ENCODE results near the gene PLEKHA3. TPM values are rescaled to one million over a fixed set of nuclear protein-coding genes. Genes with fewer than 3 reads are reported as not detected.

Gene PLEKHA3
- total RNA-seq, 1 experiment from 2014 or later, result 14.9 TPM

DNA sequence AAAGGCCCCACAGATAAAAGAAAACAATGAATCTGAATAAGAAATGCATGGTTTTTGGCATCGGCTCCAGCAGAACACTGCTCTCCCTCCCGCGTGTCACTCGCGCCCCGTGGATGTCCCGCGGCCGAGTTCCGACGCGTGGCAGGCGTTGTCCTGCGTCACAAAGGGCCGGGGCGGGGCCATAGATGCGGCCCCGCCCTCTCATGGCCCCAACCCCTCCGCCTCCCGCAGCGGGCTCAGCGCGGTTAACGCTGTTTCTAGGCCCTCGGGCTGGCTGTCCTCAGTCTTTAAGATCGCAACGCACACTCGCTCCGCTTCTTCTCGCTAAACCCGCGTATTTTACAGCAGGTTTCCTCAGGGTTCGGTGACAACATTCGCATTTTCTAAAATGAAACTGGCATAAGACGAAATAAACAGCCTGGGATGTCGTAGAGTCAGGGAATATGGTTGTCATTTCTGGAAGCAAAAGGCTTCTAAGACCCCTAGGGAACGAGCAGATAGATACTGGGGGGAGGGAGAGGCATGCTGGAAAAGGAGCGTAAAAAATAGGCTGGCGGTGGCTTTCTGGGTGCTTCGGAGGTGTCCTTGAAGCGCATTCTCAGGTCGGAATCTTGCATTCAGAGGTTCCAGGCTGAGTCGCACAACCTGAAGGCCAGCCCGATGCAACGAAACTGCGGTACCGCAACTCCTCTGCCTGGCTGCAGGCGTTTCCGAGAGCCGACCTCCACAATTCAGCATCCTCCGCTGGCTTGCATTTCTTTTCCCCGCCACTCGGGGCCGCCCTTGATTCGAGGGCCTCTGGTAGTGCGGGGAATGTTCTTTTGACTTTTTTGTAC lies 1.6 kb upstream of the PLEKHA3 start, which contains the start of gene FKBP7:
FKBP7 (minus strand) TSS at position 162 of the 836 bp plus-strand sequence; CDS start at position 61, 101 bp downstream.
- DNase-seq (ENCODE audit: low read depth), result peak; percentile 76

- DNase-seq (ENCODE audit: low read depth), result no peak
Measured at GRCh38 chr2:178479275-178479616, 1.0 kb upstream of the PLEKHA3 start.

DNA sequence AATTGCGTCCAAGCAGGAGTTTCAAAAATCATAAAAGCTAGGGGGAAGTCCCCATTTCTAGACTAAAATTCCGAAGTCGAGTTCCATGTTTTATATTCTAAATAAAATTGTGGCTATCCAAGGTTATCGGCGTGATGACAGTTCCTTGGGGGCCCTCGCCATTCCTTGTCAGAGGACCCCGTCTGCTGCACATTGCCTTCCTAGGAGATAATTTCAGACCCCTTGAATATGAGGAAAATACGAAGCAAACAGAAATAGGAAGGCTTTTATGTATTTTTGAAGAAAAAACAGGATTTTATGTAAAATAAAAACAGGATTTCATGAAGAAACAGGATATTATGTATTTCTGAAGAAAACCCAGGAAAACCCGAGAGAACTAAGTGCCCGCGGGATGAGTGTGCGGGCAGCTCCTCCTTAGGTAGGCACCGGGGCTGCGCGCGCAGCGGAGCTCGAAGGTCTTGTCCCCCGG lies 465 bp upstream of the PLEKHA3 start:
- no peak for DNase-seq (ENCODE audit: low read depth)

GRCh38 chr2:178482437-178482836 lies 2.2 kb downstream of the PLEKHA3 start:
- DNase-seq (ENCODE audit: low read depth), result no peak

GRCh38 chr2:178484245-178485041 lies 4.2 kb downstream of the PLEKHA3 start:
- peak; percentile 46 for DNase-seq (ENCODE audit: low read depth)

DNA sequence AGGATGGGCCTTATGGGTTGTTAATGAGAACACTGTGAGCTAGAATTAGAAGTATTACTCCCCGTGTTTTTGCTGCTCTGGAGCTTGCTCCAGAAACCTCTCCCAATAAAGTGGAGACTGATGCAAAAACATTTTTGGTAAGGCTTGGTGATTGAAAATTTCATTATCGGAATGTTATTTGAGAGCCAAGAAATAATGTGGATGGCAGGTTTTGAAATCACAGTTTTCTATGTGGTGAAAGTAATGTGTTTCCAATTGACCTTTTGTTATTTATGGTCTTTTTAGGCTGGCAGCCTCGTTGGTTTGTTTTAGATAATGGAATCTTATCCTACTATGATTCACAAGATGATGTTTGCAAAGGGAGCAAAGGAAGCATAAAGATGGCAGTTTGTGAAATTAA lies 5.1 kb downstream of the PLEKHA3 start:
- DNase-seq (ENCODE audit: low read depth), result no peak

DNA sequence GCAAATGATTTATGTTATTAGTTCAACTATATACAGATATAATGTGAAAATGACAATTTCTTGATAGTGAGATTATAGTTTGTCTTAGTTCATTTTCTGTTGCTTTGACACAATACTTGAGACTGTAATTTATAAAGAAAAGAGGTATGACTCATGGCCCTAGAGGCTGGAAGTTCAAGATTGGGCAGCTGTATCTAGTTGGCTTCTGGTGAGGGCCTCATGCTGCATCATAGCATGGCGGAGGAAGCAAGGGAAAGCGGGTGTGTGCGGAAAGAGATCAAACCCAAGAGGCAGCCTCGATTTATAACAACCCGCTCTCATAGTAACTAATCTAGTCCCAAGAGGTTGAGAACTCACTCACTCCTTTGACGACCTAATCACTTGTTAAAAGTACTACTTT lies 11.4 kb downstream of the PLEKHA3 start:
- DNase-seq (ENCODE audit: low read depth), result no peak

GRCh38 chr2:178496049-178496448 lies 15.8 kb downstream of the PLEKHA3 start:
- no peak for DNase-seq (ENCODE audit: low read depth)

DNA sequence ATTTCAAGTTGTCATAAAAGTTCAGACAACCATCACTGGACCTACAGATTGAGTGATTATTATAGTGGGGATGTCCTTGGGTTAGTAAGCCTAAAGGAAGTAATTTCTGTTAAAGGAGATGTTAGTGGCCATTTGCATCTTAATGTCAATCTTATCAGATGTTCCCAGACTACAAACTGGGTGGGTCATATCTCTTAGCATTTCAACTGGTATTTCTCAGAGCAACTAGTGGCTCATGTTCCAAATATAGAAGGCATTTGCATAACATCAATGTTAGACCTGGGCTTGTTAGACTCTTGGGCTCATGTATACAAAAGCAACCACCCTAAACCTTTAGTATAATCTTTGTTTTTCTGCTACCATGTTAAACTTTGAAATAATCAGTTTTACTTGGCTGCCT lies 17.9 kb downstream of the PLEKHA3 start:
- no peak for DNase-seq (ENCODE audit: low read depth)

DNA sequence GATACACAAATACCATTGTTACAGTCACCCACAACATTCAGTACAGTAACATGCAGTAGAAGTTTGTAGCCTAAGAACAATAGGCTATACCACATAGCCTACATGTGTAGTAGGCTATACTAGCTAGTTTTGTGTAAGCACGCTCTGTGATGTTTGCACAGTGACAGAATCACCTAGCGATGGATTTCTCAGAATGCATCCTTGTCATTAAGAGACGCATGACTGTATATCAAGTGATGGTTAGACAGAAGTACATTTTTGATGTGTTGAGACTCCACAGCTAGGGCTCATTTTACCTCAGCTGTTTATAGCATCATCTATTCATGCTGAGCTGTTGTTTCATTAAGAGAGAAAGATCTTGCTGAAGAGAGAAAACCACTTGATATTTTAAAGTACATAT lies 19.4 kb downstream of the PLEKHA3 start:
- no peak for DNase-seq (ENCODE audit: low read depth)

GRCh38 chr2:178502751-178503150 lies 22.5 kb downstream of the PLEKHA3 start:
- DNase-seq (ENCODE audit: low read depth), result no peak

- DNase-seq (ENCODE audit: low read depth), result no peak
Measured at GRCh38 chr2:178506101-178506500, 25.8 kb downstream of the PLEKHA3 start.

DNA sequence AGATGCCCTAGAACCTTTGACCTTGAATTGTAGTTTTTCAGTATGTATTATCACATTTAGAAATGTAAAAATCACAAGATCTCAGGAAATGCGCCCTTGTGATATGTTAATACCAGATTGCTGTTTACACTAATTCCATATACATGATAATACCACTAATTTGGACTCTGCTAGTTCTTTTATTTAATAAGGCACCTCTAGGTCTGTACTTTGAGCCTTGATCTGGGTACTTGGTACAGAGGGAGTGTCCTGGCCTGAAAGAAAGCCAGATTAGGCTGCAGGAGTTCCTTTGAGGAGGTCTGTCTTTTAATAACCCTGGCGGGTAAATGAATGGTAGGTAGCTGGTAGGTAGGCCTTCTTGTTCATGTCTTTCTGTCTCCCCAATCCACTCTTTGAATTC lies 26.3 kb downstream of the PLEKHA3 start:
- DNase-seq (ENCODE audit: low read depth), result no peak

DNA sequence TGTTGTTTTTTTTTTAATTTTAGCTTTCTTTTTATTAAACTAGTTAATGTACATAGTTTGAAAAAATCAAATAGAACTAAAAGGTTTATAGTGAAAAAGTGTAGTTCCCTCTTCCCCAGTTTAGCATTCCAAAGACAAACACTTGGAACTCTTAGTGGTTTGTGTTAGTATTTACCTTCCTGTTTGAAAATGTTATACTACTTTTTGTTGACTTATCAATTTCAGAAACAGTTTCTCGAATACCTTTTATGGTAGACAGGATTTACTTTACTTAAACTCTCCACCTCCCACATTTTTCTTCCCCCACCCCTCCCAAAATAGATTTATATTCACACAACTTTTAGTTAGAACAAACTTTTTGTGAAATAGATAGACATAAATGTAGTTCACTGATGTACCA lies 26.7 kb downstream of the PLEKHA3 start:
- DNase-seq (ENCODE audit: low read depth), result no peak

GRCh38 chr2:178508646-178509045 lies 28.4 kb downstream of the PLEKHA3 start:
- no peak for DNase-seq (ENCODE audit: low read depth)

DNA sequence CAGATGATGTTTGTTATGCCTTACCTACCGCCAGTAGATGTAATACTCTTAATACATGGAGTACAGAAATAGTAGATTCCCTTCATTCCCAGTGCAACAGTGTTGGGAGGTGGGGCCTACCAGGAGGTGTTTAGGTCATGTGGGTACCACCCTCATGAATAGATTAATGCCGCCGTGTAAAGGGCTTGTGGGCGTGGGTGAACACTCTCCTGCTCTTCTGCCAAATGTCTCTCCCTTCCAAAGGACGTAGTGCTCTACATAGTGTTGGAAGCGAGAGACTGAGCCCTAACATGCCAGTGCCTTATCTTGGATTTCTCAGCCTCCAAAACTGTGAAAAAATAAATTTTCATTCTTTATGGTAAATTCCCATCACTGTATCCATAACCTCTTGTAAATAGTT lies 30.1 kb downstream of the PLEKHA3 start:
- DNase-seq (ENCODE audit: low read depth), result no peak

DNA sequence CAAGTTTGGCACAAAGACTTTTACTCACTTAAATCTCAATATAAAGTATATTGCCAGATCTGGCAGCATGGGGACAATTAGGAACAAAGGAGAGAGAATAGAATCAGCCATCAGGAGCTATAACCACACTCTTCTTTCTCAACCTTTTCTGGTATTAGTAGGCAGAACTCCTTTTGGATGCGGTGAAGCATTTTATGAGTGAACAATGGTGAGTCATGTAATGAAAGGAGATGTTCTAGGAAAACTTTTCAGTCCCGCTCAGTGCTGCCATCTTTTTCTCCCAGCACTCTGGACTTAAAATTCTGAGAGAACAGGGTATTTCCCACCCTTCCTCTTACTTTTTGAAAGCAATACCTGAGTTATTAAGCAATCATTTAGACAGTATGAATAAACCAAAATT lies 32.2 kb downstream of the PLEKHA3 start:
- DNase-seq (ENCODE audit: low read depth), result peak; percentile 77

- peak; percentile 89 for DNase-seq (ENCODE audit: low read depth)
Measured at GRCh38 chr2:178513876-178514275, 33.6 kb downstream of the PLEKHA3 start.

DNA sequence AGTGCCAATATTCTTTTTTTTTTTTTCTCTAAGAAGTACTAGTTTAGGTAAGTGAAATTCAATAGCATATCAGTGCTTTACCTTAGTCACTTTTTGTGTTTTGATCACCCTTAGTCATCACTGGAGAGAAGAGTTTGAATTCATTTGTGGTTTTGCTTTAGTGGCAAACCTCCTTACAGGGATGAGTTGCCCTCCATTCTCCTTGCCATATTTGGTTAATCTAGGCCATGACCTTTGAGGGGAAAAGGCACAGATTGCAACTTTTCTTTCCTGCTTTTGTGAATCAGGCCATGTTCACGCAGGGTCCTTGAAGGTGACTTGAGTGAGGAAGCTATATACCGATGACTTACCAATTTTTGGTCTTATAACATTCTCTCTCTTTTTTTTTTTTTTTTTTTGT lies 34.4 kb downstream of the PLEKHA3 start:
- peak; percentile 95 for DNase-seq (ENCODE audit: low read depth)

DNA sequence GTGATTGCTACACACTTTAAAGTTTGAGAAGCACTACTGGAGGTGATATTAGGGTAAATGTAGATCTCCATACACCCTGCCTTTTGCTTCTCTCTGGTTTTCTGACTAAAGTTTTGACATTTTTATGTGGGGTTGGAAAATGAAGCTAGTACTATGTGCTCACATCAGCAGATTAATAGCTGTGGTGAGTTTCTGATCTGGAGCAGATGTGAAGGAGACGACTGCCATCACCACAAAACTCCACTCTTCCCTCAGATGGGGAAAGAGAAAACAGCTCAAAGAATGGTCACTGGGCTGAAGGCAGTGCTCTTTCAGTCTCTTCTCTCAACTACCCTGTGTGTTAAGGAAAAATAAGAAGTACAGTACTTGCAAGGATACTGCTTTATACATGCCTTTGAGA lies 37.2 kb downstream of the PLEKHA3 start:
- DNase-seq (ENCODE audit: low read depth), result no peak

DNA sequence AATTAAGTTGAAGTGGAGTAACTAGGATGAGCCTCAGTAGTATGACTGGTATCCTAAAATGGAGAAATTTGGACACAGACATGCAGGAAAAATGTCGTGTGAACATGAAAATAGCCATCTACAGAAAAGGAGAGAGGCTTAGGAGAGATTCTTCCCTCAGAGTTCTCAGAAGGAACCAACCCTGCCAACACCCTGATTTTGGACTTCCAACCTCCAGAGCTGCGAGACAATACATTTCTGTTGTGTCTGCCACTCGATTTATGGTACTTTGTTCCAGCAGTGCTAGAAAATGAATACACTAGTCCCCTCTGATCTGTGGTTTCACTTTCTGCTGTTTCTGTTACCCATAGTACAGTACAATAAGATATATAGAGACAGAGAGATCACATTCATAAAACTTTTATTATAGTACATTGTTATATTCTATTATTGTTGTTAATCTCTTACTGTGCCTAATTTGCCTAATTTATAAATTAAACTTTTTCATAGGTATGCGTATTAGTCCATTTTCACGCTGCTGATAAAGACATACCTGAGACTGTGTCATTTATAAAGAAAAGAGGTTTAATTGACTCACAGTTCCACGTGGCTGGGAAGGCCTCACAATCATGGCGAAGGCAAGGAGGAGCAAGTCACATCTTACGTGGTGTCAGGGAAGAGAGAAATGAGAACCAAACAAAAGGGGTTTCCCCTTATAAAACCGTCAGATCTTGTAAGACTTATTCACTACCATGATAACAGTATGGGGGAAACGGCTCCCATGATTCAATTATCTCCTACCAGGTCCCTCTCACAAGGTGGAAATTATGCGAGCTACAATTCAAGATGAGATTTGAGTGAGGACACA lies 41.3 kb downstream of the PLEKHA3 start:
- no peak for DNase-seq (ENCODE audit: low read depth)

Measured in LHCN-M2 (cell line).